ENCODE data around the gene PSMG3. TPM values are rescaled to one million over a fixed set of nuclear protein-coding genes. Genes with fewer than 3 reads are reported as not detected.

Gene PSMG3
- 40.9 and 41.4 TPM in 2 replicates for total RNA-seq

DNA sequence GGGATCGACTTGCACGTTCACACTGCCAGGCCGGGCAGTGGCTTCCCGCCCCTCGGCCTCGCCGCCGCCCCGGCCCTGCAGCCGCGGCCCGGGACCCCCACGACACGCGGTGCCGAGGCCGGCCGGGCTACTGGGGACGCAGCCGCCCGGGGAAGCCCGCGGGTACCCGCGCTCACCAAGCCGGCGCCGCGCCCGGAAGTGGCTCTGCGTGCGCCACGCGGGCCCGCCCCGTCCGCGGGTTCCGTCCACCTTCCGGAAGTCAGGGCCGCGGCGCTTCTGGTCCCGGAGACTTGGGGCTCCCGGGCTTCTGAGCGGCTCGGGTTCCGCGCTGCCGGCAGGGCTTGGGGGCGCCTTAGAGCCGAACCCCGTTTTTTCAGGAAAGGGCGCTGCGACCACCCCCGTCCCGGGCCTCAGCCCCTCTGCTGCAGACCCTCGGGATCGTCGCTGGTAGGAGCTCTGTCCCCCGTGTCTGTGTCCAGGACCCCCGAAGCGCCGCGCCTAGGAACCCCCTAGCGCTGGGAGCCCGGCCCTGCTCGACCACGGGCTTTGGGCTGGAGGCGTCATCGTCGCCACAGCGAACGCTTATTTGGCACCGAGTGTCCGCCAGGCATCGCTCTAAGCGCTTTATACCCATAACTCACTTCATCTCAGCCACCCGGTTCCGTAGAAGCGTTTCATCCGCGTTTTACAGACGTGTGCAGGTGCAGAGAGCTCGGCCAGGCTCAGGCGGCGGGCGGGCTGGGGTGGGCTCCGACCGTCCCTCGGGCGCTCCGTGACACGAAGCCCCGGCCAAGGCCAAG is at the start of gene PSMG3:
Gene PSMG3 (minus strand): TSS at position 200 of the 800 bp plus-strand sequence. CDS start 693 bp downstream, outside the sequence.

DNA sequence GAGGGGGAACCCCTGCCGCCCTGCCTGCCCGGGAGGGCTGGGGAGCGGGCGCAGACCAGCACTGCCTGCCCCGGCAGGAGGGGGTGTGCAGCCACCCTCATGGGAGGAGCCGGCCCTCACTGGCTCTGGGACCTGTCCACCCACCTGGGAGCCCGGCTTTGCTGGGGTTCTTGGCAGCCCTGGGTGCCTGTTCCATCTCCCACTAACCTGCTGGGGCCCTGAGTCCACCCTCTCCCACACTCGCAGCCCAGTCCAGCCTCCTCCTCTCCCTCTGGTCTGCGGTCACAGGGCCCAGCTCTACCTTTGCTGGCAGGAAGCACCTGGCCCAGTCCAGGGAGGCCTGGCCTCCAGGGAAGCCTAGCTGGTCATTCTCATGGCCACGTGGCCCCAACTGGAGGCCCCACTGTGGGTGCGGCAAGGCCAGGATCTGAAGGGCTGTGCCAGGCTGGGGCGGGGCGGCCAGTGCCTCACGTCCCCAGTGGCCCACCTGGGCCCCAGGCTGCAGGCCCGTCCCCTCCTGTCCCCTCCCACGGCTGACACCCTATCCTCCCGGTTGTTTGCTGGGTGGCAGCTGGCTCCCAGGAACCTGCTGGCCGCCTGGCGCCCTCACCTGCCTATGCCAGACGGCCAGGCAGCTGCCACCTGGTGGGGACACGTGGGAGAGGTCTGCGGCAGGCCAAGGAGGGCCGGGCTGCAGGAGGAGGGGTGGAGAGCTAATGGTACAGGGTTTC is 13.9 kb downstream of the PSMG3 start, which contains the start of gene TMEM184A:
Gene TMEM184A (minus strand): TSS at position 393 of the 731 bp plus-strand sequence. CDS start 721 bp downstream, outside the sequence.

Other genes starting within 250 kb of the PSMG3 start
- 18.1 and 19.1 TPM in 2 replicates for gene MICALL2, start 110.6 kb downstream of the PSMG3 start, total RNA-seq
- gene INTS1, start 65.6 kb downstream of the PSMG3 start, total RNA-seq, result 37.3 and 39.6 TPM in 2 replicates
- gene MAFK, start 39.3 kb downstream of the PSMG3 start, total RNA-seq, result 5.1 and 12.4 TPM in 2 replicates
- not detected in 2 replicates for gene TMEM184A, start 13.8 kb downstream of the PSMG3 start, total RNA-seq
- 0.68 and 1.1 TPM in 2 replicates for gene ELFN1, start 100.2 kb upstream of the PSMG3 start, total RNA-seq

Data from cardiac ventricle fibroblast (primary cell).